ENCODE results near the gene OTULINL. TPM values are rescaled to one million over a fixed set of nuclear protein-coding genes. Genes with fewer than 3 reads are reported as not detected.

The OTULINL gene
- total RNA-seq, 1 experiment from 2014 or later: 54.6 TPM

DNA sequence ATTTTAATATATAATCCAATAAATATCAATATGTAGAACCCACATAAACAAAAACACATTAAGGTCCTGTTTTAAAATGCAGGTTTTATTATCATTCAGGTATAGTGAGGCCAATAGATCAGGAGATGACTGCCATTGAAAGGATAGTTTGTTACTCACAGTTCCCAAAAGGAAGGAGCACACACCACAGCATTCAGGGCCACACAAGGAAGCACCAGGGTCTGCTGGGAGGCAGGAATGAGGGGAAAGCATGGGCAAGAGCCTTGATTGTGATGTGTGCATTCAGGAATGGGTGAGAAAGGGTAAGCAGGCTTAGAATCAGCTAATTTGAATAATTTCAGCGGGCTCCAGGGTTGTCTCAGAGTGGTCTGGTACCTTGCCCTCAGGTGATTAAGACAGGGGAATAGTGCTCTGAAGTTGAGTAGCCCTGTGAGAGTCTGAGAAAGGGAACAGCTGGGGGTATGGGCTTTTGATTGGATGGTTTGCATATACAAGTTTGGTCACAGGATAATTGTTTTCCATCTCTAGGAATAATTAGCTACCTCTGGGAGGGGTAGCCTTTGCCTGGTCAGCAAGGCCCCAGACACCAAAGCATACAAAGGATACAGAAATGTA, 63.1 kb downstream of the OTULINL start:
- Histone ChIP-seq H4K20me1 (ENCODE audit: low read length) (no peaks in the 10 kb centered on the region), H3F3A (ENCODE audit: low read length, unreplicated experiment) (no peaks in the 10 kb centered on the region), H3K9me2 (replicated peaks; ENCODE audit: low read length) (no peaks in the 10 kb centered on the region), H3K27ac (ENCODE audit: low read length) (no peak overlapping the region), H2AFZ (ENCODE audit: low read length) (no peak overlapping the region), H3K36me3 (ENCODE audit: low read depth, low read length) (no peaks in the 10 kb centered on the region), H3K9me3 (ENCODE audit: low read length) (no peaks in the 10 kb centered on the region), H3K79me2 (ENCODE audit: low read length) (no peaks in the 10 kb centered on the region), H3K9ac (ENCODE audit: low read length) (no peak overlapping the region), H3K4me1 (ENCODE audit: insufficient read depth, low read length) (no peaks in the 10 kb centered on the region), H3K4me2 (ENCODE audit: low read length) (no peak overlapping the region), H3K4me3 (ENCODE audit: low read length) (no peak overlapping the region), H3K27me3 (ENCODE audit: low read length) (no peaks in the 10 kb centered on the region)
- DNase-seq (no peak), ATAC-seq (no peak)
- BruUV-seq (replicated peaks): no TSS peak
- CTCF ChIA-PET: no interaction called here
- POLR2A ChIA-PET (ENCODE audit: unreplicated experiment): interaction anchor here (0.5 kb wide), 1 partner anchor 13 kb away, joined by 6 read pairs; no protein-coding TSS in a partner anchor
- TF ChIP-seq EZH2 (IDR thresholded peaks at IDR 0.05; ENCODE audit: low read length, unreplicated experiment) (no peak), EZH2phosphoT487 (IDR thresholded peaks at IDR 0.05; ENCODE audit: borderline replicate concordance, low read length) (no peak)
- TF ChIP-seq, protein P1, sequence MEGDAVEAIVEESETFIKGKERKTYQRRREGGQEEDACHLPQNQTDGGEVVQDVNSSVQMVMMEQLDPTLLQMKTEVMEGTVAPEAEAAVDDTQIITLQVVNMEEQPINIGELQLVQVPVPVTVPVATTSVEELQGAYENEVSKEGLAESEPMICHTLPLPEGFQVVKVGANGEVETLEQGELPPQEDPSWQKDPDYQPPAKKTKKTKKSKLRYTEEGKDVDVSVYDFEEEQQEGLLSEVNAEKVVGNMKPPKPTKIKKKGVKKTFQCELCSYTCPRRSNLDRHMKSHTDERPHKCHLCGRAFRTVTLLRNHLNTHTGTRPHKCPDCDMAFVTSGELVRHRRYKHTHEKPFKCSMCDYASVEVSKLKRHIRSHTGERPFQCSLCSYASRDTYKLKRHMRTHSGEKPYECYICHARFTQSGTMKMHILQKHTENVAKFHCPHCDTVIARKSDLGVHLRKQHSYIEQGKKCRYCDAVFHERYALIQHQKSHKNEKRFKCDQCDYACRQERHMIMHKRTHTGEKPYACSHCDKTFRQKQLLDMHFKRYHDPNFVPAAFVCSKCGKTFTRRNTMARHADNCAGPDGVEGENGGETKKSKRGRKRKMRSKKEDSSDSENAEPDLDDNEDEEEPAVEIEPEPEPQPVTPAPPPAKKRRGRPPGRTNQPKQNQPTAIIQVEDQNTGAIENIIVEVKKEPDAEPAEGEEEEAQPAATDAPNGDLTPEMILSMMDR (conservative IDR thresholded peaks at IDR 0.05; ENCODE audit: low read depth, low read length): no peak
- intact Hi-C loops (cut with micrococcal nuclease): loop anchor here (10.0 kb wide), 1 partner anchor 170 kb away; no protein-coding TSS in a partner anchor

DNA sequence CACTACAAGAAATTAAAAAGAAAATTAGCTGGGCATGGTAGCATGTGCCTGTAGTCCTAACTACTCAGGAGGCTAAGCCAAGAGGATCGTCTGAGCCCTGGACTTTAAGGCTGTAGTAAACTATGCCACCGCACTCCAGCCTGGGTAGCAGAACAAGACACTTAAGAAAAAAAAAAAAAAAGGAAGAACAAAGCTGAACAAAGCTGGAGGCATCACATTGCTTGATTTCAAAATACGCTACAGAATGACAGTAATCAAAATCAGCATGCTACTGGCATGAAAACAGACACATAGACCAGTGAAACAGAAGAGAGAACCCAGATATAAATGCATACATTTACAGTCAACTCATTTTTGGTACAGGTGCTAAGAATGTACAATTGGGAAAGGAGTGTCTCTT, 68.5 kb downstream of the OTULINL start:
- no peaks in the 10 kb centered on the region for H3F3A ChIP-seq (ENCODE audit: low read length, unreplicated experiment)
- intact Hi-C loops (cut with micrococcal nuclease): no loop called here
- CTCF ChIA-PET: no interaction called here
- H3K27ac ChIP-seq (ENCODE audit: low read length): no peak overlapping the region
- BruUV-seq (replicated peaks): no TSS peak
- no peak for ATAC-seq
- no peaks in the 10 kb centered on the region for H3K4me1 ChIP-seq (ENCODE audit: insufficient read depth, low read length)
- no peaks in the 10 kb centered on the region for H4K20me1 ChIP-seq (ENCODE audit: low read length)
- no peak overlapping the region for H3K9ac ChIP-seq (ENCODE audit: low read length)
- no peaks in the 10 kb centered on the region for H3K27me3 ChIP-seq (ENCODE audit: low read length)
- no peaks in the 10 kb centered on the region for H3K9me3 ChIP-seq (ENCODE audit: low read length)
- no peak for TF ChIP-seq EZH2 (IDR thresholded peaks at IDR 0.05; ENCODE audit: low read length, unreplicated experiment)
- no peak for TF ChIP-seq EZH2phosphoT487 (IDR thresholded peaks at IDR 0.05; ENCODE audit: borderline replicate concordance, low read length)
- no peaks in the 10 kb centered on the region for H3K36me3 ChIP-seq (ENCODE audit: low read depth, low read length)
- H3K9me2 ChIP-seq (replicated peaks; ENCODE audit: low read length): no peaks in the 10 kb centered on the region
- POLR2A ChIA-PET (ENCODE audit: unreplicated experiment): no interaction called here
- H2AFZ ChIP-seq (ENCODE audit: low read length): no peak overlapping the region
- no peak overlapping the region for H3K4me3 ChIP-seq (ENCODE audit: low read length)
- no peak overlapping the region for H3K4me2 ChIP-seq (ENCODE audit: low read length)
- no peak for DNase-seq
- no peaks in the 10 kb centered on the region for H3K79me2 ChIP-seq (ENCODE audit: low read length)

DNA sequence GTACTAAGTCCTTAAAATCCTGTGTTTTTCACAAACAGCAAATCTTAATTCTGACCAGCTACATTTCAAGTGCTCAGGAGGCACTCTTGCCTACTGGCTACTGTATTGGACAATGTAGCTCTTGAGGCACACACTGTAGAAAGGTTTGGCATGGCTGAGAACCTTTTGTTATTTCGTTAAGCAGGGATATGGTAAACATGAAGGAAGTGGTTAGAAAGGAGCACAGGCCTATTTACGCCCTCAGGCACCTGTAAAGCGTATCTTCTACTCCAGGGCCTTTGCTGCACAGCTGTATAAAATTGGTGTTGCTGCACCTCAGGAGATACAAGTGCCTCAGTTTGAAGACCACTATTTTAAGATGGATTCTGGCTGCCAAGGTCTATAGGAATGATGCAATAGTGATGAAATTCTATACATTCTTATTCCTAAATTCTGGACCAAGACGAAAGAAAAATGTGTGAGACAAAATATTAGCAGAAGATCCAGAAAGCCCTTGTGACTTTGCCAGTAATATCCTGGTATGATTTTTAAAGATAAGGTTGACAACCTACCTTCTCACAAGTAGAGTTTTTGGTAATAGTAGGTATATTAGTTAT, 73.7 kb downstream of the OTULINL start:
- no peaks in the 10 kb centered on the region for H3K9me3 ChIP-seq (ENCODE audit: low read length)
- no peak overlapping the region for H2AFZ ChIP-seq (ENCODE audit: low read length)
- TF ChIP-seq EZH2phosphoT487 (IDR thresholded peaks at IDR 0.05; ENCODE audit: borderline replicate concordance, low read length) (no peak), EZH2 (IDR thresholded peaks at IDR 0.05; ENCODE audit: low read length, unreplicated experiment) (no peak)
- TF ChIP-seq, protein P1 (conservative IDR thresholded peaks at IDR 0.05; ENCODE audit: low read depth, low read length): no peak
- H3K4me2 ChIP-seq (ENCODE audit: low read length): no peak overlapping the region
- ATAC-seq: no peak
- H3K9me2 ChIP-seq (replicated peaks; ENCODE audit: low read length): no peaks in the 10 kb centered on the region
- no peak overlapping the region for H3K9ac ChIP-seq (ENCODE audit: low read length)
- H3K27ac ChIP-seq (ENCODE audit: low read length): no peak overlapping the region
- no peaks in the 10 kb centered on the region for H3K27me3 ChIP-seq (ENCODE audit: low read length)
- peak; percentile 14 for DNase-seq
- H3F3A ChIP-seq (ENCODE audit: low read length, unreplicated experiment): peaks cover 4% of the 10 kb centered on the region
- ChIA-PET CTCF (no interaction called here), POLR2A (ENCODE audit: unreplicated experiment) (no interaction called here)
- intact Hi-C loops (cut with micrococcal nuclease): no loop called here
- H4K20me1 ChIP-seq (ENCODE audit: low read length): no peaks in the 10 kb centered on the region
- no peak overlapping the region for H3K4me3 ChIP-seq (ENCODE audit: low read length)
- peaks cover 10% of the 10 kb centered on the region for H3K4me1 ChIP-seq (ENCODE audit: insufficient read depth, low read length)
- no TSS peak for BruUV-seq (replicated peaks)
- no peaks in the 10 kb centered on the region for H3K79me2 ChIP-seq (ENCODE audit: low read length)
- H3K36me3 ChIP-seq (ENCODE audit: low read depth, low read length): no peaks in the 10 kb centered on the region
